K562 treated with DMSO at 1 percent for 4 hours (cell line): ENCODE results near the gene STK26. TPM values are rescaled to one million over a fixed set of nuclear protein-coding genes. Genes with fewer than 3 reads are reported as not detected.

Experiments
- total RNA-seq: library from RNA; unstranded; fragments of 300-600 nt; gene quantifications from 2 replicates; pipeline ENCODE4 v1.2.3, GENCODE V29; 2022; ENCODE audit not compliant: insufficient read depth

STK26 gene
- 28.6 and 33.3 TPM in 2 replicates for total RNA-seq

GRCh38 chrX:132022967-132023895, at the start of gene STK26:
STK26 (plus strand) TSS chrX:132023302; CDS start chrX:132023618, 316 bp downstream.

Other genes with a start within 250 kb of the STK26 start
- not detected in 2 replicates for gene FRMD7, start 104.7 kb downstream of the STK26 start, total RNA-seq
- 12.8 and 74.7 TPM in 2 replicates for gene RAP2C, start 196.1 kb downstream of the STK26 start, total RNA-seq